Measurements from ENCODE around the gene MED25. TPM values are rescaled to one million over a fixed set of nuclear protein-coding genes. Genes with fewer than 3 reads are reported as not detected.

Gene MED25
- 66.0 TPM for total RNA-seq

DNA sequence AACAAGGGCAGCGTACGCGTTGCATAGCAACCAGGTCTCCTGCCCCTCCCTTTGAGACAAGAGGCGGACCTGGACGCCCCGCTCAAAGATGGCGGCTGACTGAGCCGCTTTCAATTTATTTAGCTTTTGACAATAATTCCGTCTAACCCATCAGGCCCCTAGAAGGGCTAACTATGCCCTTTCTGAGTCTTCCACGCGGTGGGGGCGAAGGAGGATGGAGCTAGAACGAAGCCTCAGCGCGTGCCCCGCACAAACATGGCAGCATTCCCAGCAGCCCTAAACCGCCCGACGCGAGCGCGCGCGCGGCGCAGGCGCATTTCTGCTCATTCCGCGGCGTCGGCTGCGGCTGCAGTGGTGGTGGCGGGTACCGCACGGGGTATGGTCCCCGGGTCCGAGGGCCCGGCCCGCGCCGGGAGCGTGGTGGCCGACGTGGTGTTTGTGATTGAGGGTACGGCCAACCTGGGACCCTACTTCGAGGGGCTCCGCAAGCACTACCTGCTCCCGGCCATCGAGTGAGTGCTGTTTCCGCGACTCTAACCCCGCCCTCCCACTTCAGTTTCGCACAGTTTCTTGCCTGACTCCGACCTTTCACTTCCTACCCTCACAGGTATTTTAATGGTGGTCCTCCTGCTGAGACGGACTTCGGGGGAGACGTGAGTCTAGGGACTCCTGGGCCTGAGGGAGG lies at the start of gene MED25:
Gene MED25 (plus strand): TSS at position 326 of the 685 bp plus-strand sequence. CDS start 53 bp downstream, at position 379.
- DNase-seq (ENCODE audit: low spot score) = peak; percentile 89

DNA sequence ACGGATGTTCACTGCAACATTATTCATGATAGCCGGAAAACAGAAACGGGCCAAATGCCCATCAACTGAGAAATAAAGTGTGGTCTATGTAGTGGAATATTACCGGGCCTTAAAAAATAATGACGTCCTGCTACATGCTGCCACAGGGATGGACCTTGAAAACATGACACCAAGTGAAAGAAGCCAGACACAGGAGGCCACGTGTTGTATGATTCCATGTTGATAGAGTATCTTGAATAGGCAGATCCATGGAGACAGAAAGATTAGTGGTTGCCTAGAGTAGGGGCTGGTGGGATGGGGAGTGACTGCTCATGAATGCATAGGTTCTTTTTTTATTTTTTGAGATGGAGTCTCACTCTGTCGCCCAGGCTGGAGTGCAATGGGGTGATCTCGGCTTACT lies 47.6 kb upstream of the MED25 start:
- no peak for DNase-seq (ENCODE audit: low spot score)

DNA sequence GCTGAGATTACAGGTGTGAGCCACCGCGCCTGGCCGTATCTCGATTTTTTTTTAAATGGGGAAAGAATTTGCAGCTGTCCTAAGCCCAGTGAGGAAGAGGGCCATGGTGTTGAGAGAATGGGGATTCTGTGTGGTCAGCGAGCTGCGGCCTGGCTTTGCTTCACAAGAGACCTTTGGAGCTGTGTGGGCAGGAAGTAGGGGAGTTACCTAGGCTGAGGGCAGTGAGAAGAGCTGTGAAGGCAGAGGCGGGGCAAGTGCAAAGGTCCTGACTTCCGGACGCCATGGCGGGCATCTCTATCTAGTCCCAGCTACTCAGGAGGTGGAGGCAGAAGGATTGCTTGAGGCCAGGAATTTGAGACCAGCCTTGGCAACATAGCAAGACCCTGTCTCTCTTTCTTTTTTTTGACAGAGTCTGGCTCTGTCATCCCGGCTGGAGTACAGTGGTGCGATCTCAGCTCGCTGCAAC lies 46.4 kb upstream of the MED25 start:
- DNase-seq (ENCODE audit: low spot score) = no peak

DNA sequence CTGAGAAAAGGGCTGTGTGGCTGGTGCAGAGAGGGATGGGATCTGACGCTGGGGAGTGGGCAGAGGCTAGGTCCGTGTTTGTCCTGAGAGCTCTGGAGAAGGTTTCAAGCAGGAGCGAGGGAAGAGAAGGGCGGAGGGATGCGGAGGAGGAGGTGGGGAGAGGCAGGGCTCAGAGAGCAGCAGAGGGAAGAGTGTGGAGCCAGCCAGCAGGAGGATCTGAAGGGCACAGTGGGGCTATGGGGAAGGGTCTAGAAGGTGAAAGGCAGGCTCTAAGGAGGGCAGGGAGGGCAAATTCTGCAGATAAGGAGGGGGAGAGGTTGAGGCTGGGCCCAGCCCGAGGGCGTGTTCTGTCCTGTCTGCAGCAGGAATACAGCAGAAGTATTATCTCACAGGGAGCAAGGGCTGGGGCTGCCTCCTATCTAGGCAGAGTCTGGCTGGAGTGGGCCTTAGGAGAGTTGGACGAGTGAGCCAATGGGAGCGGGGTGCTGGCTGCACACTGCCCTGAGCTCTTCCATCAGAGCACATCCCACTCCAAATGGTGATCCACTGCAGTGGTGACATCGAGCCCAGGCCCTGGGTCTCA lies 45.1 kb upstream of the MED25 start:
- DNase-seq (ENCODE audit: low spot score) = no peak

DNA sequence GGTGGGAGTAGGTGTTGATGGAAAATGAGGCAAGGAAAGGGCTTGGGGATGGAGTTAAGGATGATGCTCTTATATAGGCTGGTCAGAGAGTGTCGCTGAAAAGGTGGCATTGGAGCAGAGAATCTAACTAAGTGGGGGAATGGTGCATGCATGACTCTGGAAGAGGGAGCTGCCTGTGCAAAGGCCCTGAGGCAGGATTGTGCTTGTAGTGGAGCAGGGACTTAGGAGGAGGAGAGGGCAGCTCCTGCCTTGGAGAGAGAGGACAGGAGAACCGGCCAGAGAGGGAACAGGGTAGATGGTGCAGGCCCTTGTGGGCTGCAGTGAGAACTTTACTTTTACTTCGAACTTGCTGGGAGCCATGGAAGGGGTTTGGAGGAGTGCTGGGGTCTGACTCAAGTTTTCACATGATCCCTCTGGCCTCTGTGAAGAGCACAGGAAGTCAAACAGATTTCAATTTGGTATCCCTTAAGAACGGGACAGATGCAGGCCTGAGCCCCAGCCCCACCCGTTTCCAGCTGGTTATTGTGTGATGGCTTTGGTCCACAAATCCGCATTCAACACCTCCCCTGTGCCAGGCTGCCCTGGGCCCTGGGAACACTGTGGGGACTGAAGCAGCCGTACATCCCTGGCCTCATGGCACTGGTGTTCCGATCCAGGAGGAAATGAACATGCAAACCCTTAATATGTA lies 44.3 kb upstream of the MED25 start:
- DNase-seq (ENCODE audit: low spot score) = no peak

DNA sequence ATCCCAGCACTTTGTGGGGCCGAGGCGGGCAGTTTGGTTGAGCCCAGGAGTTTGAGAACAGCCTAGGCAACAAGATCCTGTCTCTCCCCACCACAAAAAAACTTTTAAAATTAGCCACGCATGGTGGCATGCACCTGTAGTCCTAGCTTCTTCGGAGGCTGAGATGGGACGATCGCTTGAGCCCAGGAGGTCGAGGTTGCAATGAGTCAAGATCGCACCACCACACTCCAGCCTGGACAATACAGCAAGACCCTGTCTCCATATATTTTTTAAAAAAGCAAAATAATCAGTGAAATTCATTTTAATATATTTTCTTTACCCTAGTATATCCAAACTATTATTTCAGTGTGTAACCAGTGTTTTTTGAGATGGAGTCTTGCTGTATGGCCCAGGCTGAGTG lies 43.1 kb upstream of the MED25 start:
- DNase-seq (ENCODE audit: low spot score) = no peak

DNA sequence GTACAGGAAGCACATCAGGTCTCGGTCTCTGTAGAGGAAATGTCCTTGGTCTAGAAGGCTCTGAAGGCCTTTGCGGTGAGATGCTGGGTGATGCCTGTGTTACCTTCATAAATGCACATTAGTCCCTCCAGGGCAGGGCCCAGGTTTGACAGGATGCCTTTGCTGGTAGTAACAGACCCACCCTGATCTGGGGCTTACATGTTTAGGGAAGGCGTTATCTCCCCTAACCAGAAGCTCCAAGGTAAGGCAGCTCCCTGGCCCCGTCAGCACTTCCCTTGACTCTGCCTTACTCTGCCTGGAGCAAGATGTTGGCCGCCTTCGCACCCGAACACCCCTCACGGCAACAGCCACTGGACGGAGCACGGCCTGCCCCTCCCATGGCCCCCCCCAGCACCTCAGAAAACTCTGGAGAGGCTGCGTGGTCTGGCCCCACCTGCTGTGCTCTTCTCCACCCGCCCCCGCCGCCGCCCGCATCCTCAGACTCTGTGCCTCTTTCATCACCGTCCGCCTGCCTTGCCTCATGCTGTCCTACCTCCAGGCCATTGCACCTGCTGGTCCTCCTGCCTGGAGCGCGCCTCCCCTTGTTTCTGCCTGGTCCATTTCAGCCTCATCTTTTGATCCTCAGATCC lies 42.2 kb upstream of the MED25 start:
- DNase-seq (ENCODE audit: low spot score) = no peak

DNA sequence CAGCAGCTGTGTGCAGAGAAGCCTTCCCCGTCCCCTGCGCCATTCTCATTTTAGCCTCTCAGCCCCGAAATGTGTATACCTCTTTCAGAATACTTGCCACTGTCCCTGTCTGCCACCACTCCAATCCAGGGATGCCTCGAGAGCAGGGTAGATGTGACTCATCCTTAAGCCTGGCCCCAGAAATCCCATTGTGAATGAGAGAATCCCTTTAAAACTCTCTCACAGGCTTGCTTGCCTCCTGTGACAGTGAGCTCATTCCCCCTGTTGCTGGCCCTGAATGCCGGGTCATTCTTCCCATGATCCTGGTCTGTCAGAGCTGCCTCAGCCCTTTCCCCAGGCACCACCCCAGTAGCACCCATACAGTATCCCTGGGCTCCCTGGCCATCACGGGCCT lies 41.7 kb upstream of the MED25 start:
- DNase-seq (ENCODE audit: low spot score) = no peak

DNA sequence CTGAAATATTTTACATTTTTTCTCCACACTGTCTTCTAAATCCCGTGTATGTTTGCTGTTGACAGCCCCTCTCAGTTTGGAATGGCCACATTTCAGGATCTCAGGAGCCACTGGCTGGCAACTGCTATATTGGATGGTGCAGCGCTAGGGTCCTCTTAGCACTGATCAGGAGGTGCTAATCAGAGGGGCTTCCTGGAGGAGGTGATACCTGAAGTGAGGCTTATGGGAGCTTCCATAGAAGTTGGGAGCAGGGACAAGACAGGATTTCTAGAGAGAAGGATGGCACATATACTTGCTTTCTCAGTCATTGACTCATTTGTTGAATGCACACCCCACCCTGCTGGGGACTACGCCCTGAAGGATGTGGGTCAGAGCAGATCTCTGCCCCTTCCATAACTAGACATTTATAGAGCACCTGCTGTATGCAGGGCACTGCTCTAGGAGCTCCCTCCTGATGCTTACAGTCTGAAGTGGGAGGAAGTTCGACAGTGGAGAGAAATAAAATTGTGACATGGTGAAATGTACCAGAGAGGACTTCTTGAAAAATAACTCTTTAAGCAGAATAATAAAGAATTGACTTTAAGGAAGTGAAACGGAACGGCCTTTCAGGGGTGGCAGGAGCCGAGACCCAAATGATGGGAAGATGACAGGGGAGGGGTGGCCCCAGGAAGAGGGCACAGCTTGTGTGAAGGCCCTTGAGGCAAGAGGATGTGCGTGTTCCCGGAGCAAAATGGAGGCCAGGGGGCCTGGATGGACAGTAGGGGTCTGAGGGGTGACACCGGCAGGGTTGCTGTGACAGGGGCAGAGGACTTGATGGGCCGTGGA lies 38.1 kb upstream of the MED25 start:
- no peak for DNase-seq (ENCODE audit: low spot score)

DNA sequence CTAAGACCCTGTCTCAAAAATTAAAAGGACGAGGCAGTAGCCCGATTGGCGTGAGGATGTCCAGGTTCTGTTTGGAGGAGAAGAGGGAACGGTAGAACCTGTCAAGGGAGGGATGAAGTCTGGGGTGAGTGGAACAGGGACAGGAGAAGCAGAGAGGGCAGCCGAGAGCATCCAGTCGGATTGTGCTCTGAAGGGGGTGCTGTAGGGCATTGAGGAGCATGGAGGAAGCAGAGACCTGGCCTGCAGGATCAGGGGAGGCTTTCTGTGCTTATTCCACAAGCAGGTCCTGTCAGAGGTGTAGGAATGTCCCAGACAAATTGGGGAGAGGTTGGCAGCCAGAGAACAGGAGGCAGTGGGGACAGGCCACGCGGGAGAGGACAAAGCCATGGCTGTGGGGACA lies 37.2 kb upstream of the MED25 start:
- DNase-seq (ENCODE audit: low spot score) = no peak

DNA sequence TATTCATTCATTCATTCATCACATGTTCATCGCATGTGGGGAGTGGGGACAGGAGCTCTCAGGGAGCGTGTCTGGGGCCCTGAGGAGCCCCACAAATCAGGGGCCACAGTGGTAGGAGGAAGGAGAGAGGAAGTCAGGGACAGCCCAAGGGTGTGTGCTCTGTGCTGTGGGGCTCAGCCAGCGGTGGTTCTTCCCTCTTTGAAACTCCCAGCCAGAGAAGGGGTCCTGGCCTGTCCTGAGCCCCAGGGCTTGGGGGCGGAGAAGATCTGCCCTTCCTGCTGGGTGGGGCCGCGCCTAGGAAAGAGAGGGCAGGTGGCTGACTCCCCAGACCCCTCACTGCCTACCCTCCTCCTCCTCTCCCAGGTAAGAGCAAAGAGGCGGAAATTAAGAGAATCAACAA lies 36.7 kb upstream of the MED25 start:
- DNase-seq (ENCODE audit: low spot score) = no peak

DNA sequence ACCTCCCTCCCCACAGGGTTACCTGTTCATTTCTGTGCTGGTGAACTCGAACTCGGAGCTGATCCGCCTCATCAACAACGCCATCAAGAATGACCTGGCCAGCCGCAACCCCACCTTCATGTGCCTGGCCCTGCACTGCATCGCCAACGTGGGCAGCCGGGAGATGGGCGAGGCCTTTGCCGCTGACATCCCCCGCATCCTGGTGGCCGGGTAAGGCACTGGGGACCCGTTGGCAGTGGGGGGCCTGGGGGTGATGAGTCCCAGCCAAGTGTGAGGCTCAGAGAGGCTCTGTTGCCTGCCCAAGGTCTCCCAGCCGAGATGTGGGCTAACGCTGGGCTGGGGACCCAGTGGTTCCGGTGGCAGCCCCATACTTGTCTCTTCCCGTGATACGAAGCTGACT lies 35.6 kb upstream of the MED25 start:
- no peak for DNase-seq (ENCODE audit: low spot score)

DNA sequence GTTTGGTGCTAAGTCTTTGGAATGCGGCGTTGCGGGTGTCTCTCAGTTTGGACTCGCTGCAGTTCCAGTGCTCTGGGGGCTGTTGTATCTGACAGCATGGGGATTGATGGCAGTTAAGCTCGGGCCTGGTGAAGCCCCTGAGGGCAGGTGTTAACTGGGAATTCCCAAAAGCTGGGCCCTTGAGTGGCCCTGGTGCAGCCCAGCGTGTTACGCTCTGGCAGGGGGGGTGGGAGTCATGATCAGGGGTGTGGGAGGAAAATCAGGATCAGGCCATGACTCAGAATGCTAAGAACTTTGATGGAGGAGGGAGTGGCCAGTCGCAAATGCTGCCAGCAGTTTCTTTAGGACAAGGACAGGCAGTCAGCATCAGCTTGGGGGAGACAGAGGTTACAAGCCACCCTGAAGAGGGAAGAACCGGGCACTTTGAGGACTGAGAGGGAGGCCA lies 31.7 kb upstream of the MED25 start:
- DNase-seq (ENCODE audit: low spot score) = no peak

DNA sequence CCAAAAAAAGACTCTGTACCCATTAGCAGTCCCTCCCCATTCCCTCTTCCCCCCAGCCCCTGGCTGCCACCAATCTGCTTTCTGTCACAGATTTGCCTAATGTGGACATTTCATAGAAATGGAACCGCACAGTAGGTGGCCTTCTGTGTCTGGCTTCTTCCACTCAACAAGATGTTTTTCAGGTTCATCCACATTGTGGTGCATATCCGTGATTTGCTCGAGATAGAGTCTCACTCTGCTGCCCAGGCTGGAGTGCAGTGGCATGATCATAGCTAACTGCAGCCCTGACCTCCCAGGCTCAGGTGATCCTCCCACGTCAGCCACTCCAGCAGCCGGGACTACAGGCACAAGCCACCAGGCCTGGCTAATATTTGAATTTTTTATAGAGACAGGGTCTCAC lies 30.3 kb upstream of the MED25 start:
- no peak for DNase-seq (ENCODE audit: low spot score)

DNA sequence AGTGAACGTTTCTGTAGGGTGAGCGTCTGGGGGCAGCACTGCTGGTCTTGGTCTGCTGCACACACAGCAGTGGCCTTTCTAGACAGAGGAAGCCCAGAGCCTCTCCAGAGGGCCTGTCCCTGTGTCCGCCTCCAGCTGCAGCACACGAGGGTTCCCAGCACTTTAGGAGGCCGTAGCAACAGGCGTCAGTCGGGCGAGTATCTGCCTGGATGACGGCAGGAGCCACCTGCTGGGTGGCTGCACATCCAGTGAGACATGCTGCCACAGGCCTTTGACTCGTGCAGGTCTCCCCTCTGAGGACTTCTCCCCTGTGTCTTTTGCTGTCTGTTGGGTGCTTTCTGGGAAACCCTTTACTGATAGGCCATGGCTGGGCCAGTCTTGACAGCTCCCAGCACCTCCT lies 29.2 kb upstream of the MED25 start:
- no peak for DNase-seq (ENCODE audit: low spot score)

DNA sequence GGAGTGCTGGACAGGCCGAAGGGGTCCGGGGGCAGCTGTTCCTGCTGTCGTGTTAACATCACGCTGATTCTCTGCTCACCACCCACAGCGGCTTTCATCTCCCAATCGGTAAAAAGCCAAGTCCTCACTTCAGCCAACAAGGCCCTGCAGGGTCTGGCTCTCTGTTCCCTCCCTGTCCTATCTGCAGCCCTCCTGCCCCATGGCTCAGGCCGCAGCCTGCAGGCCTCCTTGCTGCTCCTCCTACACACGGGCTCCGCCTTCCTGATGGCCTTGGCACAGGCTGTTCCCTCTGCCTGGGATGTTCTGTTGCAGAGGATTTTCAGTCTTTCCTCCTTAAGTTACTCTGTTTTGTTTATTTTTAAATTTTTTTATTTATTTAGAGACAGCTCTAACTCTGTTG lies 27.2 kb upstream of the MED25 start:
- peak; percentile 49 for DNase-seq (ENCODE audit: low spot score)

DNA sequence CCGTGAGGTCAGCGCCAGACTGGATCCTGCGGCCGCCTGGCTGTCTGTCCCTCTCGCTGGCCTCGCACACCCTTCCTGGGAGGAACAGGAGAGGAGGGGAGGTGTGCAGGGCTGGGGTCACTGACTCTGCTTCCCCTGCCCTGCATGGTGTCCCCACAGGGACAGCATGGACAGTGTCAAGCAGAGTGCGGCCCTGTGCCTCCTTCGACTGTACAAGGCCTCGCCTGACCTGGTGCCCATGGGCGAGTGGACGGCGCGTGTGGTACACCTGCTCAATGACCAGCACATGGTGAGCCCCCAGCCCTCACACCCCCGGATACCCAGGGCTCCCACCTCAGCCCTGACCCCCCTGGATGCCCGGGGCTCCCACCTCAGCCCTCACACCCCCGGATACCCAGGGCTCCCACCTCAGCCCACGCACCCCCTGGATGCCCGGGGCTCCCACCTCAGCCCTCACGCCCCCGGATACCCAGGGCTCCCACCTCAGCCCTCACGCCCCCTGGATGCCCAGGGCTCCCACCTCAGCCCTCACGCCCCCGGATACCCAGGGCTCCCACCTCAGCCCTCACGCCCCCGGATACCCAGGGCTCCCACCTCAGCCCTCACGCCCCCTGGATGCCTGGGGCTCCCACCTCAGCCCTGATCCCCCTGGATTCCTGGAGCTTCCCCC lies 26.2 kb upstream of the MED25 start:
- DNase-seq (ENCODE audit: low spot score) = no peak

DNA sequence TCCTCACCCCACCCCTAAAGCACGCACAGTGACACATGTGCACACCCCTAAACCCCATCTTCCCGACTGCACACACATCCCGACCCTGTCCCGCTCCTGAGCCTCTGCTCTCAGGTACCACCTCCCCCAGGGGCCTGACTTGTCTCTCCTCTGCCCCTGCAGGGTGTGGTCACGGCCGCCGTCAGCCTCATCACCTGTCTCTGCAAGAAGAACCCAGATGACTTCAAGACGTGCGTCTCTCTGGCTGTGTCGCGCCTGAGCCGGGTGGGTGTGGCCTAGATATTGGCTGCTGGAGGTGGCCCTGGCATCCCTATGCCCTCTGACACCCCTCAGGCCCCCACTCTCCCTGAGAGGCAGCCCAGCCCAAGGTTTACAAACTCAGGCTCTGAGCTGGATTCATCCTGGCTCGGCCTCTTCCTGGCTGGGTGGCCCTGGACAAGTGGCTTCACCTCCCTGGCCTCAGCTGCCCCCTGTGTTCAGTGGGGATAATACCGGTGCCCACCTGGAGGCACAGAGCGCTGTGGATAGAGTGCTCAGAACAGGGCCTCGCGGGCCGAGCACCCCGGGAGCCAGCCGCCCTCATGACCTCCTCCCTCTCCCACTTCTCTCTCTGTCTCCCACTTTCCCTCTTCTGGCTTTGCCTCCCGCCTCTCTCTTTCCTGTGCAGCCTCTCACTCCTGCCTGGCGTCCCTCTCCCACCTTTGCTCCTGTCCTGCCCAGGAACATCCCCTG lies 25.1 kb upstream of the MED25 start:
- no peak for DNase-seq (ENCODE audit: low spot score)

DNA sequence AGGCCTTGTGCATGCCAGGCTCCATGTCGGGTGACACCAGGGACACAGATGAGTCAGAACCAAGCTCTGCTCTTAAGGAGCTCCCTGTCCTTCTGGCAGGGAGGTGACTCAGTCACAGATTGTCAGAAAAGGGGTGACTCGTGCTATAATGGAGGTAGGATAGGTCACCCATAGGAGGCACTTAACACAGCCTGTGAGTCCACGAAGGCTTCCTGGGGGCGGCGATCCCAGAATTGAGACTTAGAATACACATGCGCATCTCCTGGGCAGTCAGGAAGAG lies 24.6 kb upstream of the MED25 start:
- no peak for DNase-seq (ENCODE audit: low spot score)

DNA sequence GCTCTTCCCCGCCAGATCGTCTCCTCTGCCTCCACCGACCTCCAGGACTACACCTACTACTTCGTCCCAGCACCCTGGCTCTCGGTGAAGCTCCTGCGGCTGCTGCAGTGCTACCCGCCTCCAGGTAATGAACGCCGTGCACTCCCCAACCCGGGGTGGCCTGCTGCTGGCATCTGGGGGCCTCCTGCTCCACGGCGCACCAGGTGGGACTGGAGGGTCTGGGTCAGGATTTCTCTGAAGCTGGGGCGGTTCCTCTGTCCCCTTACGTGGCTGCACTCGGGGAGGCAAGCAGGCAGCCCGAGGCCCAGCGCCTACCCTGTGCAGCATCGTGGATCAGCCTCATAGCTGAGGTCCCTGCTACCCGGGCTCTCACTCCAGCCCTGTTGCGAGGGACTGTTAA lies 22.5 kb upstream of the MED25 start:
- no peak for DNase-seq (ENCODE audit: low spot score)

DNA sequence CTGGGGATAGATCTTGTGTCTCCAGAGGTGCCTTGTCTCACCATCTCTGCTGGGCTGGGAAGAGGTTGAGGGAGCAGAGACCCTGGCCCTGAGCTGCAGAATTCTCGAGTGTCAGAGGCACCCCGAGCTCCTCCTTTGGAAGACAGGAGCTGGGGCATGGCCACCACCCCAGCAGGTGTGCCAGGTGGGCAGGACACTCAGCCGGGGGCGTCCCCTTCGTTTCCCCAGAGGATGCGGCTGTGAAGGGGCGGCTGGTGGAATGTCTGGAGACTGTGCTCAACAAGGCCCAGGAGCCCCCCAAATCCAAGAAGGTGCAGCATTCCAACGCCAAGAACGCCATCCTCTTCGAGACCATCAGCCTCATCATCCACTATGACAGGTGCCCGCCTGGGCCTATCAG lies 19.5 kb upstream of the MED25 start:
- no peak for DNase-seq (ENCODE audit: low spot score)
